VCaP (cell line): ENCODE measurements around the gene SLX4IP.
A peak's percentile ranks its signal among the peaks of the same experiment; 100 is the strongest.
"Not testable (repeated sequence)": the region's sequence is repeated elsewhere in the genome, so short reads cannot be mapped to it uniquely, and the experiment has no call there.

Experiments
- H3K27ac ChIP-seq: fragments of 450-650 bp; 2 replicates; pipeline ENCODE4 v1.5.1; 2017
- TF ChIP-seq, protein P1 (sequence below): fragments of 450-650 bp; conservative IDR thresholded peaks from 2 replicates; pipeline ENCODE4 v1.5.1; 2017; ENCODE audit warnings: mild to moderate bottlenecking, moderate library complexity

SLX4IP gene

DNA sequence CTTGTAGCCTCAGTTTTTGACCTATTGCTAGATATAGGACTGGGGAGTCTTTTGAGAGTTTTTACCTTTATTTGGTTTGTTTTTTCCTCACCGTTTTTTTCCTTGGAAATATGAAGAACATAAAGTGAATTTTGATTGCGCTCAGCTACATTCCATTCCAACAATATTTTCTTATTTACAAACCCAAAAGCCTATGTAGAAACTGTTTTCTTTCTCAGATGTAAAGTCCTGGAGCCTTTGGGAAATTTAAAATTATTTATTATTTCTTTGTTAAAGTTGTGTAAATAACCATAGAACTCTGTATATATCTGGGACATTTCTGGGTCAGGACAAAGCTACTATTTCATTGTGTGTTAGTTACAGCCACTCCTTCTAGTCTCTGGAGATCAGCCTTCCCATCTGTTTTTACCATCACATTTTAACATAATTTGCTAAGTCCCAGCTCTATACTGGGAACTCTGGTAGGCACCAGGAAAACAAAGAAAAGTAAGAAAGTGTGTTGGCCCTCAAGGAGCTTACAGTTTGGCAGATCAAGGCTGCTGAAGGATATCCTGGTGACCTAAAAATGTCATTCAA lies 169.8 kb downstream of the SLX4IP start:
- TF ChIP-seq, protein P1, sequence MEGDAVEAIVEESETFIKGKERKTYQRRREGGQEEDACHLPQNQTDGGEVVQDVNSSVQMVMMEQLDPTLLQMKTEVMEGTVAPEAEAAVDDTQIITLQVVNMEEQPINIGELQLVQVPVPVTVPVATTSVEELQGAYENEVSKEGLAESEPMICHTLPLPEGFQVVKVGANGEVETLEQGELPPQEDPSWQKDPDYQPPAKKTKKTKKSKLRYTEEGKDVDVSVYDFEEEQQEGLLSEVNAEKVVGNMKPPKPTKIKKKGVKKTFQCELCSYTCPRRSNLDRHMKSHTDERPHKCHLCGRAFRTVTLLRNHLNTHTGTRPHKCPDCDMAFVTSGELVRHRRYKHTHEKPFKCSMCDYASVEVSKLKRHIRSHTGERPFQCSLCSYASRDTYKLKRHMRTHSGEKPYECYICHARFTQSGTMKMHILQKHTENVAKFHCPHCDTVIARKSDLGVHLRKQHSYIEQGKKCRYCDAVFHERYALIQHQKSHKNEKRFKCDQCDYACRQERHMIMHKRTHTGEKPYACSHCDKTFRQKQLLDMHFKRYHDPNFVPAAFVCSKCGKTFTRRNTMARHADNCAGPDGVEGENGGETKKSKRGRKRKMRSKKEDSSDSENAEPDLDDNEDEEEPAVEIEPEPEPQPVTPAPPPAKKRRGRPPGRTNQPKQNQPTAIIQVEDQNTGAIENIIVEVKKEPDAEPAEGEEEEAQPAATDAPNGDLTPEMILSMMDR: no peak
- no peak overlapping the region for H3K27ac ChIP-seq

DNA sequence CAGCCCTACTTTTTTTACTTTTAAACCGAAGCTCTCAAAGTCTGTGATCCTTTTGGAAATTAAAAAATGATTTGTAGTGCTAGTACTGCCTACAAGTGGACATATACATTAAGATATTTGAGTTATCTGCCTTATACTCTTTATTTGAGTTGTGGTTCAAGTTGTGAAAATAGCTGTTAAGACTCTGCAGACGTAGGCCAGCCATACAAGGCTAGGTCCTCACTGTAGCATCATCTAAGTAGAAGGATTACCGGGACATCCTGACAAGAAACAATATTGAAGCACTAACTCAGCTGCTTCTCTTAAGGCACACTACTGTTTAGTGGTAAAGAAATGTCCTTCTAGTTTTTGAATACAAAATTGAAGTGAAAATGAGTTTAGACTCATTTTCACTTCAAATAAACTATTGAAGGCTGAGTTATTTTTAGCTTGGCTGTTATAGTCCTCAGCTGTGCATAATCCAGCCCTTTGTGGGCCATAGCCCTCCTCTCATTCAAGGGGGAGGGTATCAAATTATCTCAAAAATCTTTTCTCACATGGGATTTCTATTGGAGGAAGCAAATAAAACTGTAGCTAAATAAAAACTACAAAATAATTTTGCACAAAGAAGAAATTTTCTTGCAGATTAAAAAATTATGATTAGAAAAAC lies 170.6 kb downstream of the SLX4IP start:
- TF ChIP-seq, protein P1: no peak
- no peak overlapping the region for H3K27ac ChIP-seq

DNA sequence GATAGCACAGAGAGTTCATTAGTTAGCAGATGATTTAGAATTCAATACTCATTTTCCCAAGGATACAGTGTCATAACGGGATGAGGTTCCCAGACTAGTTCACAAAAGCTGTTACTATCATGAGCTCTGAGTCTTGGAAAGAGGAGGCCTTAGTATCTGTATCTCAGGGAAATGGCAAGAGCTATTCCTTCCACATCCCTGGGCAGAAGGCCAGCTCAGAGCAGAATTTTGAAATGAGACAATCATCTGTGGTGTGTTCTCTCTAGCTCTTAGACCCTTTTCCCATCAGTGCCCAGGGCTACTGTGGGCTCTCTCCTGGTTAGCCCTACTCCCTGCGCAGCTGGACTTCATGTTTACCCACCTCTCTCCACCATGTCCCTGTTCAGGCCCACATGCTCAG lies 174.2 kb downstream of the SLX4IP start:
- no peak overlapping the region for H3K27ac ChIP-seq
- TF ChIP-seq, protein P1: no peak

DNA sequence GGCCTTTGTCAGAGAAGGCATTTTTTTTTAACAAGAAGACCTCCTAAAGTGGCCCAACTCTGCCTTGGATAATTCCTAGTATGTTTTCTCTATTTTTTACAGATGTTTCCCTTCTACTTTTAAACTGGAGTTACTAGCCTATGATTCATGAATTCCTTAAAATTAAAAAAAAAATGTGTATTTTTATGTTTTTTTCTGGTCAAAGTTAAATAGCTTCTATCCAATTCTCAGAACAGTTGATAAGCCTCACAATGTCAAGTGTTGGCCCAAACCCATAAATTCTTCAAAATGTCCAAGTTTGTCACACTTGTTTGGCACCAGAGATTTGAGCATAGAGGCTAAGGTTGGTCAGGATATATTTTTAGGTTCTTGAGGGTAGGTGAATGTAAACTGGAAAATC lies 174.7 kb downstream of the SLX4IP start:
- TF ChIP-seq, protein P1: no peak
- H3K27ac ChIP-seq: no peak overlapping the region

- TF ChIP-seq, protein P1: no peak
- no peak overlapping the region for H3K27ac ChIP-seq
Observed at GRCh38 chr20:10610251-10610650, 175.1 kb downstream of the SLX4IP start.

DNA sequence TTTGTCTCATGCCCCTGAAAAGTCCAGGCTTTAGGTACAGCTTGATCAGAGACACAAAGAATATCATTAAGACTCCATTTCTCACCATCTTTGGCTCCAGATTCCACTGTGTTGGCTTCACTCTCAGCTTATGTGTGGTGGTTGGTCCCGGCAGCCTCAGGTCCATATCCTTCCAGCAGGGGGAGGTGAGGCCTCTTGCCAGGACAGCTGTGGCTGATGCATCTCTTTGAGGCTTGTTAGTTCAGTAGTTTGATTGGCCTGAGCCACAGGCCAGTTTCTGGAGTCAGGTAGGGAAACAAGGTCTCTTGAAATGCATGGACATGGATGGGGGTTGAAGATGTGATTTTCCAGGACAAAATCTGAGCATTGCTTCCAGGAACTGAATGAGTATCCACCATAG lies 176.3 kb downstream of the SLX4IP start:
- no peak overlapping the region for H3K27ac ChIP-seq
- TF ChIP-seq, protein P1: peak; percentile 41; the same call in 1 of the 2 replicates

- not testable (repeated sequence) for H3K27ac ChIP-seq
Observed at GRCh38 chr20:10613426-10613825, 178.3 kb downstream of the SLX4IP start.

DNA sequence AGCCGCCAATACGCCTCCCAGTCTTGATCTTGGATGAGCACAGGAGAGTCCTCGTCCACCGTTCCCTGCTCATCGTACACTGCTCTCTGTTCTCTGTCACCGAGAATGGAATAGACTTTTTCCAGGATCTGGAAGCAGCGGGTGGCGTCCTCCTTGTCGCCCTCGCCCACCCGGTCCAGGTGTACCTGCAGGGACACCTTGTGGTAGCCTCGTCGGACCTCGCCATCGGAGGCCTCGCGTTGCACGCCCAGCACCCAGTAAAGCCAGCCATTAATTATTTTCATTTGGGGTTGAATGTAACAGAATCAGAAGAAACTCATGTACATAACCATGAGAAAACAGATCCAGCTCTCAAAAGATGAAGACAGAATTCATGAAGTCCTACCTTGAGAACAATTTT lies 178.8 kb downstream of the SLX4IP start:
- H3K27ac ChIP-seq: no peak overlapping the region
- TF ChIP-seq, protein P1: no peak
